Measurements from ENCODE around the gene GPR179.

GPR179 gene

GRCh38 chr17:38344420-38344745 is 627 bp upstream of the GPR179 start:
- no peak overlapping the region for H3K4me3 ChIP-seq (ENCODE audit: low read length)
- TF ChIP-seq, protein P1, sequence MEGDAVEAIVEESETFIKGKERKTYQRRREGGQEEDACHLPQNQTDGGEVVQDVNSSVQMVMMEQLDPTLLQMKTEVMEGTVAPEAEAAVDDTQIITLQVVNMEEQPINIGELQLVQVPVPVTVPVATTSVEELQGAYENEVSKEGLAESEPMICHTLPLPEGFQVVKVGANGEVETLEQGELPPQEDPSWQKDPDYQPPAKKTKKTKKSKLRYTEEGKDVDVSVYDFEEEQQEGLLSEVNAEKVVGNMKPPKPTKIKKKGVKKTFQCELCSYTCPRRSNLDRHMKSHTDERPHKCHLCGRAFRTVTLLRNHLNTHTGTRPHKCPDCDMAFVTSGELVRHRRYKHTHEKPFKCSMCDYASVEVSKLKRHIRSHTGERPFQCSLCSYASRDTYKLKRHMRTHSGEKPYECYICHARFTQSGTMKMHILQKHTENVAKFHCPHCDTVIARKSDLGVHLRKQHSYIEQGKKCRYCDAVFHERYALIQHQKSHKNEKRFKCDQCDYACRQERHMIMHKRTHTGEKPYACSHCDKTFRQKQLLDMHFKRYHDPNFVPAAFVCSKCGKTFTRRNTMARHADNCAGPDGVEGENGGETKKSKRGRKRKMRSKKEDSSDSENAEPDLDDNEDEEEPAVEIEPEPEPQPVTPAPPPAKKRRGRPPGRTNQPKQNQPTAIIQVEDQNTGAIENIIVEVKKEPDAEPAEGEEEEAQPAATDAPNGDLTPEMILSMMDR (conservative IDR thresholded peaks at IDR 0.05; ENCODE audit: low read depth, low read length) = no peak
- no peak for DNase-seq (ENCODE audit: low read depth)

DNA sequence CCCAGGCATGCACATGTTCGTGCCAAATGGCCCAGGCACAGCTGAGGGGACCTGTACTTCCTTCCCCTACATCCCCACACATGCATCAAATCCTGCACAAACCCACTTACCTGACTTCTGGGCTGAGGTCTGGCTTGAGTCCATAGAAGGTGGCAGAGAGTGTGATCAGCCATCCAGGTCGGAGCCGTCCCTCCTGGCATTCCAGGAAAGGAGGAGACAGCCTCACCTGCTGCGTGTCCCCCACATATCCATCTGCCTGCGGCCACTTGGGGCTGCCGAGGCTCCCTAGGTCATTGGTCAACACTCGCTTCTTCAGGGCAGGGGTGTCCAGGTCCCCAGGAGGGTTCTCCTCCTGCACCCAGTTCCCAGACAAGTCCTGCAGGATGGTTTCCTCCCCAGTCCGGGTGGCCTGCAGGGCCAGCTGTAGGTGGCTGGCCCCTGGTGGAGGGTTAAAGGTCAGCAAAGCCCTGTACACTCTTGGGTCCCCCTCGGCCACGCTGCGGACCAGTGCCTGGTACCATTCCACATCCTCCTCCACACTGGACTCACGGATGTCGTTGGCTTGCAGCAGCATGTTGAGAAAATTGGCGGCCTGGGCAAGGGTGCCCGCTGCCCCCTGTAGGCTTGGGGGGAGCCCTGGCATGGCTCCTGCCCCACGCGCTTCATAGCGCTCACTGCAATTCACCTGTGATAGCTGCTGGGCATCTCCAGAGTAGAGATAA is 709 bp downstream of the GPR179 start:
- DNase-seq (ENCODE audit: low read depth) = no peak
- TF ChIP-seq, protein P1 (conservative IDR thresholded peaks at IDR 0.05; ENCODE audit: low read depth, low read length) = no peak
- H3K4me3 ChIP-seq (ENCODE audit: low read length) = no peak overlapping the region

DNA sequence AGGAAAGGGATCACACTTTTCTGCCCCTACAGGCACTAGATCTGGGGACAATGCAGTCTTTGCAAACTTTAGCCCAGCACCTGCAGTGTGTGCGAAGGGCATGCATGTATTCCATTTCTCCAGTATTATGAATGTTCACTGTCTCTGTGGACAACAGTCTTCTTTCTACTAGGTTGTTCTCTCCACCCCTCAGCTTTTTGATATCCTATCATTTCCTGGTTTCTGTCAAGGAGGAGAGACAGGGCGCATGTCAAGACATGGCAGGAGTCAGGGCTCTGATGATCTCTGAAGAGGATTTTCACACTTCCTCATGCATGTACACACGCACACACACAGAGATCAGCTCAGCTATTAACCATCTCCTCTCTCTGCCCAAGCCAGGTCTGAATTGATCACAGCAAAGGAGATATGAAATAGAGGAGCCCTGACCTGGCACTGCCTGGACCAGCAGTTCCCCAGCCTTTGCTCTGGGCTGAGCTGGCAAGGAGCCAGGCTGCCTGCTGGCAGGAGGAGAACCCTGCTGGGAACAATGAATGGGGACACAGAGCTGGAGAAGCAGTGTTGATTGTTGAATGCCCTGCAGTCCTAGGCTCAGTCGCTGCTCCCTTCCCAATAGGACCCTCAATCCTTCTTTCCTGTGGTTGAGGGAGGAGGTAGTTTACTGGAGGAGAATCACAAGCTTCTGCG is 2.6 kb downstream of the GPR179 start:
- DNase-seq (ENCODE audit: low read depth) = no peak
- TF ChIP-seq, protein P1 (conservative IDR thresholded peaks at IDR 0.05; ENCODE audit: low read depth, low read length) = no peak
- H3K4me3 ChIP-seq (ENCODE audit: low read length) = no peak overlapping the region

GRCh38 chr17:38339891-38340290 is 3.9 kb downstream of the GPR179 start:
- no peak overlapping the region for H3K4me3 ChIP-seq (ENCODE audit: low read length)
- no peak for DNase-seq (ENCODE audit: low read depth)
- TF ChIP-seq, protein P1 (conservative IDR thresholded peaks at IDR 0.05; ENCODE audit: low read depth, low read length) = no peak

DNA sequence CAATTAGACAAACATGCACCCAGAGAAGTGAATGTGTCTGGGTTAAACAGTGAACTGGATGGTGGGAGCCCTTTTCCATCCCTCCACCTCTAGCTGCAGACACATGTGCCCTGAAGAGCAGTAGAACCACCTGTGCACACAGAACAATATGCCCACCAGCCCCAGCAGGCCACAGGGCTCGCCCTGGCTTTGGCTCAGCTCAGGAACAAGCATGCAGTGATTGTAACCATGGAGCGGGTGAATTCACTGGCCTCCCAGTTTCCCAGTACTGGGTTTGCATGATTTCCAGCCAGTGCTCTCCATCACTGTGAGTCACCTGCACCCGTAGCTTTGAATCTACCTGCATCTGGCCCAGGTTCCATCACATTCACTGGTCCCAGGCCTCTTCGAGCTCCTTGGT is 5.2 kb downstream of the GPR179 start:
- TF ChIP-seq, protein P1 (conservative IDR thresholded peaks at IDR 0.05; ENCODE audit: low read depth, low read length) = no peak
- H3K4me3 ChIP-seq (ENCODE audit: low read length) = no peak overlapping the region

GRCh38 chr17:38338053-38338452 is 5.7 kb downstream of the GPR179 start:
- no peak for DNase-seq (ENCODE audit: low read depth)
- TF ChIP-seq, protein P1 (conservative IDR thresholded peaks at IDR 0.05; ENCODE audit: low read depth, low read length) = no peak
- H3K4me3 ChIP-seq (ENCODE audit: low read length) = no peak overlapping the region

More for the DNA sequence above, 5.2 kb downstream of the GPR179 start:
- no peak for DNase-seq (ENCODE audit: low read depth)

GRCh38 chr17:38336838-38337237 is 6.9 kb downstream of the GPR179 start:
- TF ChIP-seq, protein P1 (conservative IDR thresholded peaks at IDR 0.05; ENCODE audit: low read depth, low read length) = no peak
- DNase-seq (ENCODE audit: low read depth) = no peak
- no peak overlapping the region for H3K4me3 ChIP-seq (ENCODE audit: low read length)

All from retinal pigment epithelial cell (primary cell).